Stimulated activated CD8-positive, alpha-beta memory T cell treated with anti-CD3 and anti-CD28 coated beads, Interleukin-4, amount 100 ng/mL, for 1 hour (primary cell): ENCODE data around the gene ATP6AP1.
"Not testable (repeated sequence)": the region's sequence is repeated elsewhere in the genome, so short reads cannot be mapped to it uniquely, and the experiment has no call there.

Experiments
- DNase-seq, 2 donors: peaks; one replicate each; pipeline ENCODE4 v3.0.0-alpha.2; 2020; ENCODE audit warnings: low read depth in 2 of 2, low spot score in 1 of 2

Gene ATP6AP1

GRCh38 chrX:154399527-154400368 is 28.7 kb upstream of the ATP6AP1 start:
- no peak for DNase-seq

GRCh38 chrX:154400369-154400817 is 28.1 kb upstream of the ATP6AP1 start:
- DNase-seq: not testable (repeated sequence)

- no peak for DNase-seq
These were observed 27.3 kb upstream of the ATP6AP1 start for GRCh38 chrX:154401045-154401799.

- no peak for DNase-seq
These were observed 26.4 kb upstream of the ATP6AP1 start for GRCh38 chrX:154401918-154402621.

DNA sequence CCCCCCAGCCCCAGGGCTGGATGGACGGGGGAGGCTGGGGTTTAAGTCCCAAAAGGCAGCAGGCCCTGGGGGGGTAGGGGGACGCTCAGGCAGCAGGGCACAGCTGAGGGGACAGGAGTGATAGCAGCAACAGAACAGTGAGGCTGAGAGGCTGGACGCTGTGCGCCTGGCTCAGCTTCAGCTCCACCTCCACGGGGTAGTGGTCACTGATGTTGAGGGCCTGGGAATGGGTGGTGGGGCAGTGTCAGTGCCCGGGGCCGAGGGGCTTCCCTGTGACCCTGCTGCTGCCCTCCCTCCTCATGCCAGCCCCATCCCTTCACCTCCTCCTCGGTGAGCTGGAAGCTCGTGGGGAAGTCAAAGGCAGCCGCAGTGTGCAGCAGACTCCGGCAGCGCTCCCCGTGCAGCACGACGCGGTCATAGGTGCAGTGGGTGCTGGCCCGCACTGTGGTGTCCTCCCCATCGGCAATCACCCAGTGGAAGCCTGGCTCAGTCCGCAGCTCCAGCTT is 25.8 kb upstream of the ATP6AP1 start:
- no peak for DNase-seq

GRCh38 chrX:154403192-154403591 is 25.3 kb upstream of the ATP6AP1 start:
- DNase-seq: no peak

GRCh38 chrX:154403858-154404257 is 24.6 kb upstream of the ATP6AP1 start:
- DNase-seq: no peak

GRCh38 chrX:154404625-154405192 is 23.8 kb upstream of the ATP6AP1 start:
- DNase-seq: no peak

DNA sequence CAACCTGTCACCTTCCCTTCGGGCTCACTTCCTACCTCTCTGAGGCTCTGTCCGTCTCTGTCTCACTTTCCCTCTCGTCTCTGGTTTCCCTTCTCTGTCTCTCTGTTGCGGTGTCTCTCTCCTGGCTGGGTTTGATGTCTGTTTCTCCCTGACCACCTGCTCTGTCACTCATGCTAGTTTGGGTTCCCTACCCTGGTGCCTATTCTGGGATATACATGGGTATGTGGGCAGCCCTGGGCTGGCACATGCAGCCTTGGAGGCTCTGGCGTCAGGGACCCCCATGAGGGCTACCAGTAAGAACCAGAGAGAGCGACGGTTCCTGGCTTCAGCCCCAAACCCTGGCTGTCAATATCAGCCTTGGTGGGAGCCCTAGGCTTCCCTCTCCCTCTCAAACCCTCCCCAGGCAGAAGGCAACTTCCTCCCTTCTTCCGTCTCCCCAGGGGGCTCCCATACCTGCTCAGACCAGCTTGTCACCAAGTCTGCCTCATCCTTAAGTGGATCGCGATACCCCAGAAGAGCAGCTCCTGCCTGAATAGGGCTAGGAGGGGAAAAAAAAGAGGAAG is 19.7 kb upstream of the ATP6AP1 start:
- no peak for DNase-seq

- DNase-seq: no peak
These were observed 19.1 kb upstream of the ATP6AP1 start, which contains the start of gene DNASE1L1 for GRCh38 chrX:154409222-154409871. Gene DNASE1L1 (minus strand): TSS chrX:154409254. CDS start chrX:154405568, 3,686 bp downstream.

- no peak for DNase-seq
These were observed 16.5 kb upstream of the ATP6AP1 start for GRCh38 chrX:154411981-154412340.

- DNase-seq: no peak
These were observed 16.0 kb upstream of the ATP6AP1 start for GRCh38 chrX:154412468-154412867.

DNA sequence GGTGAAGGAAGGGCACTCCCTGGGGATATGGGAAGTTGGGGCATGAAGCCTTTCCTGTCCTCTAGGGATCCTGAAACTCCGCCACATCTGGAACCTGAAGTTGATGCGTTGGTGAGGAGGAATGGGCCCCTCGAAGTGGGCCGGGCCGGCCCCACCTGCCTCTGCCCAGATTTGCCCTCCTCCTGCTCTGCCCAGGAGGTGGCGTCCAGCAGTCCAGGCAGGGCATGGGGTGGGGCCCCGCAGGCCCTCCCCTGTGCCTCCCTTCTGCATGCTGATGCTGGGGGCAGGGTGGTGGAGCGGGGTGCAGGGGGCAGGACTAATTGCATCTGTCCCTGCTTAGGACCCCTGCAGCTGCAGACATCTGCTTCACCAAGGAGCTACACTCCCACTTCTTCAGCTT is 15.3 kb upstream of the ATP6AP1 start:
- no peak for DNase-seq

GRCh38 chrX:154417157-154417556 is 11.3 kb upstream of the ATP6AP1 start:
- no peak for DNase-seq

DNA sequence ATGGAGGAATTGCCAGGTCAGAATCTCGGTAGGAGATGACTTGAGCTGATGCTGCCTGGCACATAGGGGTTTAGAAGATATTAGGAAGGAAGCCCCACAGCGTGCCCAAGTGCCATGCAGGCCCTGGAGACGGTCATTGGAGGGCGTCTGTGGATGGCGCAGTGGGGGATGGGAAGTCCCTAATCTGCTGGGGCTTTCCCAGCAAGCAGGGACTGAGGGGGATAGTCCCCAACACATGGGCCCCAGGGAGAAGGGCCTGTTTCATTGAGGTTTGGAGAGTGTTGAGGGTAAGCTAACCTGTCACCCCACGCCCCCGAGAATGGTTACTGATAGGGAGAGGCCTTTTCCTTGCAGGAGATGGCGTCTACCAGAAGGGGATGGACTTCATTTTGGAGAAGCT is 9.3 kb upstream of the ATP6AP1 start:
- no peak for DNase-seq

GRCh38 chrX:154419688-154420401 is 8.6 kb upstream of the ATP6AP1 start:
- DNase-seq: no peak

DNA sequence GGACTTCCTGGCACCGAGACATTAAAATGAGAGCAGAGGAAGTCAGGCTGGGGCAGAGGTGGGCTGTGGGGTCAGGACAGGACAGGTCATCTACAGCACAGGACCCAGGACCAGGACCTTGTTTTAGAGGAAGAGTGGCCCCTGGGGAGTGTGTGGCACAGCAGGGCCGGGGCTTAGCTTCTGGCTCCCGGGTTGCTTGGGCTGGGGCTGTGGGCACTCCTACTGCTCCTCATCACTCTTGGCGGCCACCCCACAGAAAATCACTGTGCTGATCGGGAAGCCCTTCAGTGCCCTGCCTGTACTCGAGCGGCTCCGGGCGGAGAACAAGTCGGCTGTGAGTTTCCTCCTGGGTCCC is 8.1 kb upstream of the ATP6AP1 start:
- no peak for DNase-seq

GRCh38 chrX:154426916-154427770 is 1.3 kb upstream of the ATP6AP1 start:
- DNase-seq: no peak

DNA sequence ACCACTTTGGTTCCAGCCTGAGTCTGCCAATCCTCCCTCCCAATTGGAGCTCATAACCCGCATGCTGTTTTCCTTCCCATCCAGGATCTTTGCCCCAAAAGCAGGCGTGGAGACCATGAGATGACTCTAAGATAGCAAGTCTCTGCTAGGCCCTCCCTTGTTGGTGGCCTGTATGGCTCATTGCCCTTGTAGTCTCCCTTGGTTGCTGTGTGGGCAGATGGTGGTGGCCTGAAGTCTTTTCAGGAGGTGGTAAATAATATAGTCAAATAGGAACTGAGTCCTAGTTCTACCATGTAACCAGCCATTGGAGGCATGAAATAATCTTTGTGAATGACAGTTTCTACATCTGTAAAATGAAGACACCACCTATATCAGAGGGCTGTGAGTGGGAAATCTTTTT is 1.2 kb downstream of the ATP6AP1 start:
- no peak for DNase-seq
